Gastroesophageal sphincter (tissue), 4 donors: Measurements from ENCODE around the gene CMIP. TPM values are rescaled to one million over a fixed set of nuclear protein-coding genes. Genes with fewer than 3 reads are reported as not detected.

Experiments
- ATAC-seq: fragments of 150-250 bp; one replicate; pipeline ENCODE4 v1.9.1; 2016; ENCODE audit warnings: mild to moderate bottlenecking, moderate library complexity
- H3K27ac ChIP-seq, 4 donors: fragments of 200-600 bp; sonication (generic) in 3 of 4; 1 replicate in 3 of 4; 2 replicates in 1 of 4; pipeline ENCODE4 v1.5.1; 2016 to 2019
- H3K27me3 ChIP-seq: fragments of 200-600 bp; sonication (generic); one replicate; pipeline ENCODE4 v1.5.1; 2019
- H3K36me3 ChIP-seq, 2 donors: fragments of 200-600 bp; sonication (generic); one replicate each; pipeline ENCODE4 v1.5.1; 2019; ENCODE audit warnings: control low read depth in 1 of 2
- H3K4me1 ChIP-seq, 3 donors: fragments of 200-600 bp; sonication (generic); 1 replicate in 2 of 3; 2 replicates in 1 of 3; pipeline ENCODE4 v1.5.1; 2016 to 2019; ENCODE audit warnings: control low read depth in 2 of 3
- H3K4me3 ChIP-seq, 2 donors: fragments of 200-600 bp; sonication (generic); one replicate each; pipeline ENCODE4 v1.5.1; 2019; ENCODE audit warnings: mild to moderate bottlenecking in 1 of 2, moderate library complexity in 1 of 2
- H3K9me3 ChIP-seq, 3 donors: fragments of 200-600 bp; sonication (generic); one replicate each; pipeline ENCODE4 v1.5.1; 2017 to 2019; ENCODE audit warnings: control low read depth in 2 of 3
- EP300 ChIP-seq: sonication (generic); formaldehyde crosslinking; IDR thresholded peaks from one replicate; pipeline ENCODE4 v1.6.1; 2017; ENCODE audit warnings: antibody characterized with exemption, mild to moderate bottlenecking
- POLR2A ChIP-seq, 2 donors: fragments of 450-650 bp; IDR thresholded peaks; one replicate each; pipeline ENCODE4 v1.6.1; 2017; ENCODE audit warnings: antibody characterized with exemption in 2 of 2, mild to moderate bottlenecking in 2 of 2, moderate library complexity in 1 of 2
- POLR2AphosphoS5 ChIP-seq: sonication (generic); formaldehyde crosslinking; IDR thresholded peaks from one replicate; pipeline ENCODE4 v1.6.1; 2017; ENCODE audit warnings: antibody characterized with exemption
- WGBS, 2 donors: methylation state at CpG; one replicate each; pipeline ENCODE4 v1.1.5; 2018; ENCODE audit warnings: low coverage in 1 of 2; 5-methylcytosine and 5-hydroxymethylcytosine counted together
- total RNA-seq, 4 donors: library from RNA; depleted of rRNA; stranded (reverse); fragments of >200 nt; gene quantifications; one replicate each; pipeline ENCODE4 v1.1.0, GENCODE V29; 2016
- TF ChIP-seq, protein P1 (sequence below), 4 experiments: fragments of 200-600 bp in 2 of 4; fragments of 450-650 bp in 2 of 4; sonication (generic) in 1 of 4; IDR thresholded peaks; one replicate each; pipeline ENCODE4 v1.5.1; 2017 to 2019; ENCODE audit warnings: antibody characterized with exemption in 4 of 4, mild to moderate bottlenecking in 2 of 4, moderate library complexity in 2 of 4

The CMIP gene
- total RNA-seq, 4 donors from 2014 or later = 13.4 to 24.0 (median 19.2) TPM

DNA sequence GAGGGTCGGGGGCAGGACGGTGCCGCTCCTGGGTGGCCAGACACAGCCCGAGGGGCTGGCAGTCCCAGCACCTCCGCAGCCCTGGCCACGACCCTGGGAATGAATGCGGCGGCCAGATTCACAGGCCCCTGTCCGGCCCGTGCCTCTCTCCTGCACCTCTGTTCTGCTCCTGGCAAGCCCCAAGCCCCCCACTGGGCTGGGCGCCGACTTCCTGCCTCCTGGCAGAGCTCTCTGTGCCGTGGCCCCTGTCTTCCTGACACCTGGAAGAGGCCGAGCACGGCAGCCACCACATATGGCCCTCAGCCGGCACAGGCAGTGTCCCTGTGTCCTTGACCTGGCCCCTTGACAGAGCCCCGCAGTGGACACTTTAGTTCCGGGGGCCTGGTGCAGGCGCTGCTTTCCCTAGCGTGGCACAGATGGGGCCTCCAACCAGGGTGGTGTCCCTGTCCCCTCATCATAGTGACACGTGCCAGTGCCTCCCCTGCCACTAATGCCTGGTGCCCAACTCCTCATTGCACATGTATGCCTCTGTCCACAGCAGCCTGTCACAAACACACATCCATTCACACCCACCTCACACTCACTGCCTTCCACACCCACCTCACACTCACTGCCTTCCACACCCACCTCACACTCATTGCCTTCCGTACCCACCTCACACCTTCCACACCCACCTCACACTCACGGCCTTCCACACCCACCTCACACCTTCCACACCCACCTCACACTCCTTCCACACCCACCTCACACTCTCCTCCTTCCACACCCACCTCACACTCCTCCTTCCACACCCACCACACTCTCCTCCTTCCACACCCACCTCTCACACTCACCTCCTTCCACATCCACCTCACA lies 223.9 kb downstream of the CMIP start:
- 77 to 79% methylated on average over 2 to 4 of the region's 23 CpGs for WGBS, 2 donors
- Histone ChIP-seq H3K36me3 (peaks cover 0 to 75% of the 10 kb centered on the region in 2 donors), H3K27me3 (no peaks in the 10 kb centered on the region), H3K4me1 (peaks cover 0 to 16% (median 0%) of the 10 kb centered on the region in 3 donors), H3K27ac (no peak overlapping the region), H3K4me3 (no peak overlapping the region), H3K9me3 (no peaks in the 10 kb centered on the region)
- no peak for TF ChIP-seq POLR2A (IDR thresholded peaks at IDR 0.05)
- no peak for ATAC-seq

DNA sequence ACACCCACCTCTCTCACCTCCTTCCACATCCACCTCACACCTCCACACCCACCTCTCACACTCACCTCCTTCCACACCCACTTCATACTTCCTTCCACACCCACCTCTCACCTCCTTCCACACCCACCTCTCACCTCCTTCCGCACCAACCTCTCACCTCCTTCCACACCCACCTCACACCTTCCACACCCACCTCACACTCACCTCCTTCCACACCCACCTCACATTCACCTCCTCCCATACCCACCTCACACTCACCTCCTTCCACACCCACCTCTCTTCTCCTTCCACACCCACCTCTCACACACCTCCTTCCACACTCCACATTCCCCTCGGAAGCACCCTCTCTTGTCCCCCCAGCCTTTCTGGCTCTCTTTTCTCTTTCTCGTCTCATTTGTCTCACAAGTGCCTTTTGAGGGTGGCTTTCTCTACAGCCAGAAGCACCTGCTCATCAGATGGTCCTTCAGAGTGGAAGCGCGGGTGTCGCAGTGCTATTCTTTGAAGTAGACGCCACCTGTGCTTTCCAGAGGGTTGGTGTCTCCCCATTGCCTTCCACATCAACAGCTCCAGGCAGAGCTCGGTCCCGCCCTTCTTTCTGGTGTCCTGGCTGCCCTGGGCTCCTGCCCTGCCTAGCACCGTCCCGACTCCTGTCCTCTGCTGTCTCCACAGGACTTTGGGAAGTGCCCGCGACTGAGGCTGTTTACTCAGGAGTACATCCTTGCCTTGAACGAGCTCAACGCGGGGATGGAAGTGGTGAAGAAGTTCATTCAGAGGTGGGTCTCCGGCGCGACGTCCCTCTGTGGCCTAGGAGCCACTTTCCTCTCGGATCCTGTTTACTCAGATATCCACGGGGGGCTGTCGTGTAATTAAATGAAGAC lies 225.1 kb downstream of the CMIP start:
- TF ChIP-seq POLR2A (IDR thresholded peaks at IDR 0.05) (no peak), EP300 (no peak), POLR2AphosphoS5 (no peak)
- TF ChIP-seq, protein P1, sequence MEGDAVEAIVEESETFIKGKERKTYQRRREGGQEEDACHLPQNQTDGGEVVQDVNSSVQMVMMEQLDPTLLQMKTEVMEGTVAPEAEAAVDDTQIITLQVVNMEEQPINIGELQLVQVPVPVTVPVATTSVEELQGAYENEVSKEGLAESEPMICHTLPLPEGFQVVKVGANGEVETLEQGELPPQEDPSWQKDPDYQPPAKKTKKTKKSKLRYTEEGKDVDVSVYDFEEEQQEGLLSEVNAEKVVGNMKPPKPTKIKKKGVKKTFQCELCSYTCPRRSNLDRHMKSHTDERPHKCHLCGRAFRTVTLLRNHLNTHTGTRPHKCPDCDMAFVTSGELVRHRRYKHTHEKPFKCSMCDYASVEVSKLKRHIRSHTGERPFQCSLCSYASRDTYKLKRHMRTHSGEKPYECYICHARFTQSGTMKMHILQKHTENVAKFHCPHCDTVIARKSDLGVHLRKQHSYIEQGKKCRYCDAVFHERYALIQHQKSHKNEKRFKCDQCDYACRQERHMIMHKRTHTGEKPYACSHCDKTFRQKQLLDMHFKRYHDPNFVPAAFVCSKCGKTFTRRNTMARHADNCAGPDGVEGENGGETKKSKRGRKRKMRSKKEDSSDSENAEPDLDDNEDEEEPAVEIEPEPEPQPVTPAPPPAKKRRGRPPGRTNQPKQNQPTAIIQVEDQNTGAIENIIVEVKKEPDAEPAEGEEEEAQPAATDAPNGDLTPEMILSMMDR (IDR thresholded peaks at IDR 0.05) = no peak
- WGBS, 2 donors = 88 to 96% methylated on average over 6 to 18 of the region's 23 CpGs
- no peak overlapping the region for H3K4me3 ChIP-seq

DNA sequence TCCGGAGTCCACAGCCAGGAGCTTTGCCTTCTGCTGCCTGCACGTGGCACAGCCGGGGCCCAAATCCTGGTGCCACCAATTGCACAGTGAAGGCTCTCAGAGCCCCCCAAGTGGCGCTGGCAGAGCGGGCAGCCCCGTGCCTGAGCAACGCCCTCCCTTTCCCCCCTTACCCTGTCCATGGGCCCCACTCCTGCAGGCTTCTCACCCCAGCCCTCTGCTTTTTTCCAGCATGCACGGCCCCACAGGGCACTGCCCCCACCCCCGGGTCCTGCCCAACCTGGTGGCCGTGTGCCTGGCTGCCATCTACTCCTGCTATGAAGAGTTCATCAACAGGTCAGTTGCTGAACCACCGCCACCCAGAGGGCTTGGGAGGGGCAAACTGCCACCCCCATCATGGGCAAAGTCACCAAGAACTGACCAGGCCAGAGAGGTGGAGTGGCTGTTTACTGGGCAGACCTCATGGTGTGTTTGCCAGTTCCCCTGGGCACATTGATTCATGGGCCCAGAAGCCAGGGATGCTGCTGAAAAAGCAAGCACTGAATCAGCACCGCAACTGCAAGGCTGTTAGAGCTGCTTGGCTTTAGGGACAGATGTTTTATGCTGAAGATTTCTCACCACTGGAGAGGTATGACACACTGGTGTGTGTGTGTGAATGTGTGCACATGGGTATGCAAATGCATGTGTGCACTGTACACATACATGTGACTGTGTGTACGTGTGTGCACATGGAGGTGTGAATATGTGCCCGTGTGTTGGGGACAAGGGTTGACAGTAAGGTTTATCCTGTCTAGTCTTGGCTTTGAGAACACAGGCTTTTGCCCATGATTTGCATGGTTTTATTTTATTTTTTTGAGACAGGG lies 227.4 kb downstream of the CMIP start:
- Histone ChIP-seq H3K9me3 (no peaks in the 10 kb centered on the region), H3K27me3 (no peaks in the 10 kb centered on the region), H3K4me3 (no peak overlapping the region), H3K27ac (no peak overlapping the region), H3K4me1 (peaks cover 0 to 13% (median 0%) of the 10 kb centered on the region in 3 donors), H3K36me3 (peaks cover 0 to 79% of the 10 kb centered on the region in 2 donors)
- ATAC-seq = no peak
- WGBS, 2 donors = 88 to 94% methylated on average over 3 to 7 of the region's 14 CpGs
- TF ChIP-seq POLR2A (IDR thresholded peaks at IDR 0.05) = no peak
- no peak for TF ChIP-seq EP300

More for the DNA sequence above, 225.1 kb downstream of the CMIP start:
- no peaks in the 10 kb centered on the region for H3K9me3 ChIP-seq
- peaks cover 0 to 73% of the 10 kb centered on the region in 2 donors for H3K36me3 ChIP-seq
- H3K27me3 ChIP-seq = no peaks in the 10 kb centered on the region
- no peak overlapping the region for H3K27ac ChIP-seq
- ATAC-seq = no peak
- H3K4me1 ChIP-seq = peaks cover 0 to 16% (median 0%) of the 10 kb centered on the region in 3 donors

DNA sequence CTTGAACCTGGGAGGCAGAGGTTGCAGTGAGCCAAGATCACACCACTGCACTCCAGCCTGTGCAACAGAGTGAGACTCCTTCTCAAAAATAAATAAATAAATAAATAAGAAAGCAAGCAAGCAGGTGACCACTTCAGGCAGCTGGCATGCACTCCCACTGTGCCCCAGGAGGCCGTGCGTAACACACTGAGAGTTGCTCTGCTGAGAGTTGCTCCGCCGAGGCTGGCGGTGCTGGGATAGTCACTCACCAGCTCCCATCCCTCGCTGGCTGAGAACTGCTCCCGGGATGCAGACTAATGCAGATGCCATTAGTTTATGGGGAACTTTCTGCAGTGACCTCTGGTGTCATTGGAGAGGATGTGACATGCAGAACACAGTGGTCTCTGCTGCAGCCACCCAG lies 228.8 kb downstream of the CMIP start:
- TF ChIP-seq EP300 (no peak), POLR2A (IDR thresholded peaks at IDR 0.05) (no peak), POLR2AphosphoS5 (no peak)
- TF ChIP-seq, protein P1 (IDR thresholded peaks at IDR 0.05) = no peak
- Histone ChIP-seq H3K27ac (no peak overlapping the region), H3K4me3 (no peak overlapping the region), H3K36me3 (peaks cover 0 to 88% of the 10 kb centered on the region in 2 donors), H3K4me1 (peaks cover 0 to 3% (median 0%) of the 10 kb centered on the region in 3 donors), H3K27me3 (no peaks in the 10 kb centered on the region), H3K9me3 (no peaks in the 10 kb centered on the region)
- WGBS, 2 donors = 88 to 100% methylated on average over 3 to 7 of the region's 7 CpGs
- no peak for ATAC-seq

DNA sequence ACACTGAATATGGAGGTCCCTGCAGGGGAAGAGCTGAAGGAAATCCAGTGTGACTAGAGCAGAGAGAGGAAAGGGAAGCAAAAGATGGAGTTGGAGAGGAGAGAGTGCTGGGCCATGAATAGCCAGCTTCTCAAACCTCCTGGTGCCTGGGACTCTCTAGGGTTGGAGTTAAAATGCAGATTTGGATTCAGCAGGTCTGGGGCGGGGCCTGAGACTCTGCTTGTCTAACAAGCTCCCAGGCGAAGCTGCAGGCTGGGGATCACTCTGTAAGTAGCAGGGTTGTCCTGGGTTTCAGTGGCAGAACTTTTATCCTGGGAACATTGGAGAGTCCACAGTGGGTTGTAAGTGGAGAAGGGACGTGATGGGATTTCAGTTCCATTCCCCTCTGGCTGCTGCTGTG lies 231.1 kb downstream of the CMIP start:
- Histone ChIP-seq H3K27me3 (no peaks in the 10 kb centered on the region), H3K4me1 (peaks cover 0 to 24% (median 0%) of the 10 kb centered on the region in 3 donors), H3K27ac (no peak overlapping the region), H3K36me3 (peaks cover 0 to 97% of the 10 kb centered on the region in 2 donors), H3K9me3 (no peaks in the 10 kb centered on the region), H3K4me3 (no peak overlapping the region)
- no peak for ATAC-seq
- 73 to 83% methylated on average over 2 of the region's 3 CpGs for WGBS, 2 donors
- TF ChIP-seq POLR2AphosphoS5 (no peak), EP300 (no peak), POLR2A (IDR thresholded peaks at IDR 0.05) (no peak)
- TF ChIP-seq, protein P1 (IDR thresholded peaks at IDR 0.05) = no peak
